Epithelial cell of proximal tubule (primary cell): ENCODE measurements around the gene CSNK1G2. TPM values are rescaled to one million over a fixed set of nuclear protein-coding genes. Genes with fewer than 3 reads are reported as not detected.

Source experiments
- DNase-seq: peaks from one replicate; pipeline ENCODE4 v3.0.0-alpha.2; 2011; ENCODE audit warnings: low read depth
- H3K4me3 ChIP-seq: 2 replicates; pipeline ENCODE4 v1.5.1; 2011; ENCODE audit warnings: low read depth, mild to moderate bottlenecking, low read length
- total RNA-seq: library from RNA; depleted of rRNA; stranded (reverse); fragments of >200 nt; gene quantifications from 2 replicates; pipeline ENCODE4 v1.2.3, GENCODE V29; 2015
- TF ChIP-seq, protein P1 (sequence below): conservative IDR thresholded peaks from 2 replicates; pipeline ENCODE4 v1.5.1; 2012; ENCODE audit warnings: low read depth, mild to moderate bottlenecking, low read length

CSNK1G2 gene
- total RNA-seq, 1 donor from 2014 or later, result 82.9 TPM

DNA sequence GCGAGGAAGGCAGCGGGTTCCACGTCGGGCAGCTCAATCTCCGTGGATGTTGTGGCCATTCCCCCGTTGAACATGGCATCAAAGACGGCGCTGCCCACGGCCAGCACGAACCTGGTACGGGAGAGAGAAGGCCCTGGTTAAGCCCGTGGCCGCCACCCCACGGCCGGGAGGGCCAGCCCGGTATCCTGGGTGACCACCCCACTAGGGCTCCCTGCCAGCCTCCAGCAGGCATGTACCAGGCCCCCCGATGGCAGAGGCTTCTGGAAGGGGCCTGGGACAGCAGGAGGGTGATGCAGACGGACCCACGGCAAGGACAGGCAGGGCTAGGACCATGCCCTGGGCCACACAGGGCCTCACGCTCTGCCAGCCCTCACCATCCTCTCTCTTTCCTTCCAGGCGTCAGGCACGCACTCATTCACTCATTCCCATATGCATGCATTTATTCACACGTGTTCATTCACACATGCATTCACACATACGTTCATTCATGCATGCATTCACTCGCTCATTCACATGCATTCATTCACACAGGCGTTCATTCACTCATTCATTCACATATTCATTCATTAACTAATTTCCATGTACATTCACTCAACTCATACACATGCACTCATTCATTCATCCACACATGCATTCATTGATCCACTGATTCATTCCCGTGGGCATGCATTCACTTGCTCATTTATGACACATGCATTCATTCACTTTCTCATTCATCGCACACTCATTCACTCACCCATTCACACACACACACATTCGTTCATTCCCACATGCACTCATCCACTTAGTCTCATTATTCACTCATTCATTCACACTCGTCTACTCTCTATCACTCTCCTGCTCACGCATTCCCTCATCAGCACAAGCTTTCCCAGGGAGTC is 56.6 kb downstream of the CSNK1G2 start:
- TF ChIP-seq, protein P1, sequence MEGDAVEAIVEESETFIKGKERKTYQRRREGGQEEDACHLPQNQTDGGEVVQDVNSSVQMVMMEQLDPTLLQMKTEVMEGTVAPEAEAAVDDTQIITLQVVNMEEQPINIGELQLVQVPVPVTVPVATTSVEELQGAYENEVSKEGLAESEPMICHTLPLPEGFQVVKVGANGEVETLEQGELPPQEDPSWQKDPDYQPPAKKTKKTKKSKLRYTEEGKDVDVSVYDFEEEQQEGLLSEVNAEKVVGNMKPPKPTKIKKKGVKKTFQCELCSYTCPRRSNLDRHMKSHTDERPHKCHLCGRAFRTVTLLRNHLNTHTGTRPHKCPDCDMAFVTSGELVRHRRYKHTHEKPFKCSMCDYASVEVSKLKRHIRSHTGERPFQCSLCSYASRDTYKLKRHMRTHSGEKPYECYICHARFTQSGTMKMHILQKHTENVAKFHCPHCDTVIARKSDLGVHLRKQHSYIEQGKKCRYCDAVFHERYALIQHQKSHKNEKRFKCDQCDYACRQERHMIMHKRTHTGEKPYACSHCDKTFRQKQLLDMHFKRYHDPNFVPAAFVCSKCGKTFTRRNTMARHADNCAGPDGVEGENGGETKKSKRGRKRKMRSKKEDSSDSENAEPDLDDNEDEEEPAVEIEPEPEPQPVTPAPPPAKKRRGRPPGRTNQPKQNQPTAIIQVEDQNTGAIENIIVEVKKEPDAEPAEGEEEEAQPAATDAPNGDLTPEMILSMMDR, result no peak
- no peak for DNase-seq
- no peak overlapping the region for H3K4me3 ChIP-seq

GRCh38 chr19:1998712-1999708 is 58.0 kb downstream of the CSNK1G2 start:
- no peak overlapping the region for H3K4me3 ChIP-seq
- no peak for DNase-seq
- TF ChIP-seq, protein P1, result no peak

- H3K4me3 ChIP-seq, result no peak overlapping the region
- DNase-seq, result no peak
- TF ChIP-seq, protein P1, result no peak
Observed at GRCh38 chr19:1999856-2000515, 59.0 kb downstream of the CSNK1G2 start.

- DNase-seq, result no peak
- H3K4me3 ChIP-seq, result no peak overlapping the region
- TF ChIP-seq, protein P1, result no peak
Observed at GRCh38 chr19:2003874-2004273, 62.9 kb downstream of the CSNK1G2 start.

DNA sequence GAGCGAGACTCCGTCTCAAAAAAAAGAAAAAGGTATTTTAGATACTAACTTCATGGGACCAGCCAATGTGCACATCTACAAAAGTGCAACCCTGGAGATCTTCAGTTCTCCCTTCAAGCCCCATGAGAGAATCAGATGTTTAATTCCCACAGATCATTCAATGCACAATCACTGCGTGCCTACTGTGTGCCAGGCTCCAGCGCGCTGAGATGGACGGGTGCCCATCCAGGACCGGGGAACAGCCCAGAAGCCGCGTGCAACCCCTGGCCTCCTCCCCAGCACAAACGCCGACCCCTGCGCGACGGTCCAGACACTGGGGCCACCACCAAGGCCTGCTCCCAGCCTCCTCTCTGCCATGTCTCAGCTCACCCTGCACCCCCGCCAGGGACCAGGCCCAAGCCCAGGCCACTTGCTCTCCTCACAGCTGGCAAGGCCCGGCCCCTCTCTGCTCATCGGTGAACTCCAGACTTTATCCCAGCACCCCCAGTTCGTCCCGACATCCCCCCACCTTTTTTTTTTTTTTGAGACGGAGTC is 69.2 kb downstream of the CSNK1G2 start:
- H3K4me3 ChIP-seq, result no peak overlapping the region
- TF ChIP-seq, protein P1, result no peak
- DNase-seq, result no peak

- TF ChIP-seq, protein P1, result no peak
- DNase-seq, result no peak
- H3K4me3 ChIP-seq, result no peak overlapping the region
Observed at GRCh38 chr19:2011169-2011568, 70.2 kb downstream of the CSNK1G2 start.
